Panc1 (cell line): Measurements from ENCODE around the gene KCNMB2.

Experiments used
- POLR2AphosphoS5 ChIP-seq: IDR thresholded peaks from 2 replicates; pipeline ENCODE4 v1.6.1; 2012; ENCODE audit warnings: mild to moderate bottlenecking, low read depth, low read length, moderate library complexity
- TCF7L2 ChIP-seq: IDR thresholded peaks from 2 replicates; pipeline ENCODE4 v1.6.1; 2011; ENCODE audit warnings: mild to moderate bottlenecking, low read depth, low read length, inconsistent platforms
- TF ChIP-seq, protein P1 (sequence below): fragments of 450-650 bp; IDR thresholded peaks from 2 replicates; pipeline ENCODE4 v1.5.1; 2017; ENCODE audit warnings: mild to moderate bottlenecking

DNA sequence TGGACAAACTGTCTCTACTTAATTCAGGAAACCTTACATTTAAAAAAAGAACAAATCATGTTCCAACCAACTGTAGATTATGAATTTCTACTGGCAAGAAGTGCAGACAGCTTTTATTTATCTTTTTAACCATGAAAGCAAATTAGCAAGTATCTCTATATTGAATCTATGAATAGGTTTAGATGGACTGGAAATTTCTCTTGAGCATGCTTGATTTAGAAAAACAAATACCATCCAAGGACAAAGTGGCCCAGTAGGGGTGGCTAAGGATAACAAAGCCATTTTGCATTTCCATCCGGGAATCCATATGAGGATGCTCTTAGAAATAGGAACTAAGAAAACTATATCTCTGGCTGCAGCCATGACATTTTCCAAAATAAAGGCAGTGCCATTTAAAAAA lies 150.6 kb downstream of the KCNMB2 start:
- TF ChIP-seq, protein P1, sequence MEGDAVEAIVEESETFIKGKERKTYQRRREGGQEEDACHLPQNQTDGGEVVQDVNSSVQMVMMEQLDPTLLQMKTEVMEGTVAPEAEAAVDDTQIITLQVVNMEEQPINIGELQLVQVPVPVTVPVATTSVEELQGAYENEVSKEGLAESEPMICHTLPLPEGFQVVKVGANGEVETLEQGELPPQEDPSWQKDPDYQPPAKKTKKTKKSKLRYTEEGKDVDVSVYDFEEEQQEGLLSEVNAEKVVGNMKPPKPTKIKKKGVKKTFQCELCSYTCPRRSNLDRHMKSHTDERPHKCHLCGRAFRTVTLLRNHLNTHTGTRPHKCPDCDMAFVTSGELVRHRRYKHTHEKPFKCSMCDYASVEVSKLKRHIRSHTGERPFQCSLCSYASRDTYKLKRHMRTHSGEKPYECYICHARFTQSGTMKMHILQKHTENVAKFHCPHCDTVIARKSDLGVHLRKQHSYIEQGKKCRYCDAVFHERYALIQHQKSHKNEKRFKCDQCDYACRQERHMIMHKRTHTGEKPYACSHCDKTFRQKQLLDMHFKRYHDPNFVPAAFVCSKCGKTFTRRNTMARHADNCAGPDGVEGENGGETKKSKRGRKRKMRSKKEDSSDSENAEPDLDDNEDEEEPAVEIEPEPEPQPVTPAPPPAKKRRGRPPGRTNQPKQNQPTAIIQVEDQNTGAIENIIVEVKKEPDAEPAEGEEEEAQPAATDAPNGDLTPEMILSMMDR = no peak
- TF ChIP-seq POLR2AphosphoS5 (no peak), TCF7L2 (no peak)
